Daoy (cell line): ENCODE measurements around the gene P2RY14. TPM values are rescaled to one million over a fixed set of nuclear protein-coding genes. Genes with fewer than 3 reads are reported as not detected.

Experiments
- DNase-seq: peaks from one replicate; pipeline ENCODE4 v3.0.0-alpha.2; 2015; ENCODE audit warnings: low read depth
- total RNA-seq: library from RNA; depleted of rRNA; stranded (reverse); fragments of >200 nt; shearing (Covaris generic); gene quantifications from 2 replicates; pipeline ENCODE4 v1.2.3, GENCODE V29; 2014

Gene P2RY14
- total RNA-seq, 1 experiment from 2014 or later = not detected

DNA sequence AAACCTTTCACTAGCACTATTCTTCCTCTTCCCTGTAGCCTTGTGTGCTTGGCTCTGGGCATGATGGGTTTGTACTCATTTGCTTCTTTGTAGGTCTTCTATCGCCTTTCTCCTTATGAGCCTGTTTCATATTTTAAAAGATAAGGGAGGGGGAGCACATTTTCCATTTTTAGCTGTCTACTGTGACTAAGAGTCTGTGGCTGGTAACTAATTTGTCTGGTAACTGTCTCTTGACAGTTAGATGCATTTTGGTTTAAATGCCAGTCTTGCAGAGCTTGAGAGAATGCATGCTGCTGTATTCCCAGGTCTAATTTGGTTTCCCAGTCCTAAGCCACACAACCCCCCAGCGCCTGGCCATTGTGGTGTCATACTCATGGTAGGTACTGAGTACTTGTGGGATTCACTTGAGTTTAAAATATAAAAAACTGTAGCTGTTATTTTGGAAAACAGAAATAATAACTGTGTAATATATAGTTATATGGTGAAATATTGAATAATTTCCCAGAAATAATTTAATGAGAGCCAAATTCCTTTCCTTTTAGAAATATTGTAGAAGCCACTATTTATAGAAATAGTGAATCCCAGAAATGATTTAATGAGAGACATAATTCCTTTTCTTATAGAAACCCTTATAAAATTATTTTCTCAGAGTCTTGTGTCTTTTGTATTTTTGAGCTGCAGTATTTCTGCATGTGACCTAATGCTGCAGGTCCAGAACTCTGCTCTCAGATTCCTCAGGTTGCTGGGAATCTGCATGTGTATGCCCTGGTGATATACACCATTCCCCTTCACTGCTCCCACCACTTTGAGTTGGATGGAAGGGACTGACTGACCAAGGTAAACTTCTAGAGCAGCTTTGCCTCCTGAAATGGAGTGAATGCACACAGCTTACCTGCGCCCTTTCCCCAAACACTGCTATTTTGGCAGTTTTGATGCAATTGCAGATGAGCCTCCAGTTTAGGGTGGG, 61.4 kb downstream of the P2RY14 start:
- DNase-seq = peak; percentile 72

GRCh38 chr3:151214459-151214858, 63.9 kb downstream of the P2RY14 start:
- DNase-seq = no peak

GRCh38 chr3:151213881-151214280, 64.5 kb downstream of the P2RY14 start:
- no peak for DNase-seq

- no peak for DNase-seq
Measured at GRCh38 chr3:151213151-151213550, 65.2 kb downstream of the P2RY14 start.

GRCh38 chr3:151210676-151211381, 67.5 kb downstream of the P2RY14 start:
- no peak for DNase-seq

DNA sequence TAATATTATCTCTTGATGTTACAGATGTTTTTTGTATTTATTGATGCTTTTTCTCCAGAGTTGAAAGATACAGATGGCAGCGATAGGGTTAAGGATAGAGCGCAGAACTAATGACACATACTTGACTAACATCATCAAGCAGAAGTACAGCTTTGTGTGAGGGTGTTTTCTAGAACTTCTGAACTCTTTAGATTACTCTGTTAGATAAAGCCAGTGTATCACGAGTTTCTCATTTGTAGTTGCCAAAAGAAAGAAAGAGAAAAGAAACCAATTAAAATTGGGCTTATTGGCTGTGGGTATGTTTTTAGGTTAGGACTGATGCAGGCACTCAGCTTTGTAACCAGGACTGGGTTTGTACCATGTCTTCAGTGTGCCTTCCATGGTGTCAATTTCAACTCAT, 68.7 kb downstream of the P2RY14 start:
- DNase-seq = no peak

GRCh38 chr3:151206201-151206600, 72.1 kb downstream of the P2RY14 start:
- no peak for DNase-seq

GRCh38 chr3:151205482-151205881, 72.9 kb downstream of the P2RY14 start:
- no peak for DNase-seq

DNA sequence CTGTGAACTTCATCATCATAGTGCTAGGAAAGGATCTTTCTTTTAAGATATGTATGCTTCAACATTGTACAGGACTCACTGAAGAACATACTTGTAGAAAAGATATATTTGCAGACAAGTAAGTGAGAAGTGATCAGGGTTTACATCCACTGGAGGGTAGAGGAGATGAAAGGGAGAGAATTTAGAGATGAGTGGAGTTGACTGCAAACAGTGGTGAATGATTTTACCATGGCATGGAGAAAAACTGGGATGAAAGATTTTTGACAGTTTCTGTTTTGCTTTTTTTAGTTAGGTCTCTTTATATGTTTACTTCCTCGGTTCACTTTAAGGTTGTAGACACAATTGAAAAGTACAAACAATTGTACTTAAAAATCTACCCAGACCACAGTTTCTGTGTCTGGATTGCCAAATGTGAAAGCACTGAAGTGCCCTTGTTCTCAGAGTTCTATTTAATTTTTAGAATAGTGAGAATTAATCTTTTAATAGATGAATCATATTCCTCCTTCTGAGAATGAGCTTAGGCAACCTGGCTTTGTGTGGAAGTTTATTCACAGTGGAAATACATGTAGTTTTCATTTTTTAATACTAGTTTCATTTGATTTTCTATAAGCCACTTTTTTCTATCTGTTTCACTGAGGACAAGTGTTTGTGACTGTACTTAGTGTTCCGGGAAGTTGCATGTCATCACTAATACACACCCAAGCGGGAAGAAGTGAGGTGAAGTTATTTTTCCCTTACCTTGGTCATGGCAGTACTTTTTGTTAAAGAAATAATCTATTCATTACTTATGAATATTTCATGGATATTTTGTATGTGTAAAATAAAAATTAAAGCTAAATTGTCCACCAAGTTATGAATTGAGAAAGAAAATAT, 73.6 kb downstream of the P2RY14 start:
- DNase-seq = no peak

DNA sequence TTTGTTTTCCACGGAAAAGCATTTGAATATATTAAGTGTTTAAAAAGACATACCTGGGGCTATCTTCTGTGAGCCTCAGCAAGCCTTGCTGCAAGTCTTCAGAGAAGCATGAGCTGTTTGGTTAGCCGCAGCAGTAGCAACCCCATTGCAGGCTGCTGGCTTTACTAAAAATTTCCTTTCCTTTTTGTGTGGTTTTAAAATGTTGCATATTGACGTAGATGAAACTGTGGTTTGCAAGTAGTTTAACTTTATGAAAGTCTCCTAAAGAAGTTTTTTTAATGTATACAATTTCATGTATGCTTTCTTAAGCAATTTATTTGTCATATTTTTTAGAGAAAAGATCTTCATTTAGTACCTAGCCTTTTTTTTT, 75.3 kb downstream of the P2RY14 start, which contains the start of gene GPR171:
Gene GPR171, minus strand, starts transcription at position 166 of the 370 bp plus-strand sequence. CDS start 3,830 bp downstream, outside the sequence.
- DNase-seq = no peak

DNA sequence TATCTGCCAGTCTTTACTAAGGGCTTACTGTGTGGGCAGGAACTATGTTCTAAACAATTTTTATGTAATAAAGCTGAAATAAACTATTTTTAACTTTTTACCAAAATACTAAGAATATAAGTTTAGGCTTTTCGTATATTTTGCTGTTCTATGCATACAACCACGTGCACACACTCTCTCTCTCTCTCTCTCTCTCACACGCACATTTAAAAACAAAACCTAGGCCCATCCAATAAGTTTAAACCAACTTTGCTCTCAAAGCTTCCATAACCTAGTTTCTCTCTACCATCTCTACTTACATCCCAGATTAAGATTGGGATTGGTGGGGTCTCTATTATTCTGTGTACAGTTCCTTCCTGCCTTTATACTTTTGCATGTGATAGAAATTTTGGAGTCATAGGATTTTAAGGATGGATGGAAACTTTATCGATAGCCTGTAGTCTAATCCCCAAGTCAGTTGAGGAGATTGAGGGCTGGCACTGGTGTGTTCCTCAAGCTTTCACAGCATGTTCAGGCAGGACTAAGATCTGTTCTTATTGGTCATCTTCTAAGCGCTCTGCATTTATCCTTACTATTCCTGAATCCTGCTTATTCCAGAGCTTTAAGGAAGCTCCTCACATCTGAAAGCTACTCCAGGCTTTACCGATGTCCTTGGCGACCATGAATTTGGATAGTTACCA, 77.2 kb downstream of the P2RY14 start:
- DNase-seq = no peak

- no peak for DNase-seq
Measured at GRCh38 chr3:151200586-151200985, 77.8 kb downstream of the P2RY14 start.

DNA sequence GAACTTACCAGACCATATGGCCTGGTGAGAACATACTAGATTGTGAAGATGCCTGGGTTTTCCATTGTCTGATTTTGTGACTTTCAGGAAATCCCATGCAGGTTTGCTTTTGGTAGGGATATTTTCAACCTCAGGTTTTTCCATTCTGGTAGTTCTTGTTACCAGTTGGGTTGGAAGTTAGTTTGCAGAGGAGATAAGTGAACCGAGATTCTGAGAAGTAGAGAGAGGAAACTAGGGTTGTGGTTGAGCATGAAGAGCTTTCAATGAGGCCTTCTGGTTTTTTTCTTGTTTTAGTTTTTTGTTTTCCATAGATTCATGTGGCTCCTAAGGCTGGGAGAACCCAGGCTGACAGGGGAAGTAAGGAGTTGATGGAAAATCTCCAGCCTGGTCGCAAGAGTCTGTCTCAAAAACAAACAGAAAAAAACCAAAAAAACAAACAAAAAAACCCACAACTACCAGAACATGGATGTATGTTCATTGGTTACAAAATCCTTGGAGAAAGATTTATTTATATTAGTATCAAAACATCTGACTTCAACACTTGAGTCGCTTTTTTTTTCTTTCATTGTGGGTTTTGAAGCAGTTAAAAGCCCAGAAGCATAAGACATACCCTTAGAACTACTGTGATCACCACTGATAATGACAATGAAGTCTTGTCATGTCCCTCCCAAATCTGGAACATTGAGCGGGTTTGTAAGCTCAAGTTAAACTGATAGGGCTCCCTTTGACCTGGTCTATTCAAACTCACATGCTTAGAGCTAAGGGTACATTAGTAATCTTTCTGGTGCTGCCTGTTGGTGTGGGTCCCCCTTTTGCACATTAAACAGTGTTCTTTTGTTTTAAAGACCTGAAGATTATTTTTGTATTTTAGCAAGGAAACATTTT, 78.5 kb downstream of the P2RY14 start:
- no peak for DNase-seq

DNA sequence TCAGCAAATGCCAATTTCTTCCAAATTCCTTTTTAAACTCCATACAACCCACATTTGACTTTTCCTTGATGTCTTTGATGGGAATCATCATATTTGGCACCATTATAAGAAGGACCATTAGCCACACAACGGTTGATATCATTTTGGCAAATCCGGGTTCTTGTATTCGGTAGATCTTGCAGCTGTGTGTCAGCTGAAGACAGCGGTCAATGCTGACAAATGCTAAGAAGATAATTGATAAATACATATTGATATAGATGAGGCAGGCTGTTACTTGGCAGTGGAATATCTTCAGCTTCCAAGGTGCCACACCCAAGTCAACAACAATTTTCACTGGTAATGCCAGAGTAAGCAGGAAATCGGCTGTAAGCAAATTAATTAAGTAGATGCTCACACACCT, 79.5 kb downstream of the P2RY14 start:
- no peak for DNase-seq

DNA sequence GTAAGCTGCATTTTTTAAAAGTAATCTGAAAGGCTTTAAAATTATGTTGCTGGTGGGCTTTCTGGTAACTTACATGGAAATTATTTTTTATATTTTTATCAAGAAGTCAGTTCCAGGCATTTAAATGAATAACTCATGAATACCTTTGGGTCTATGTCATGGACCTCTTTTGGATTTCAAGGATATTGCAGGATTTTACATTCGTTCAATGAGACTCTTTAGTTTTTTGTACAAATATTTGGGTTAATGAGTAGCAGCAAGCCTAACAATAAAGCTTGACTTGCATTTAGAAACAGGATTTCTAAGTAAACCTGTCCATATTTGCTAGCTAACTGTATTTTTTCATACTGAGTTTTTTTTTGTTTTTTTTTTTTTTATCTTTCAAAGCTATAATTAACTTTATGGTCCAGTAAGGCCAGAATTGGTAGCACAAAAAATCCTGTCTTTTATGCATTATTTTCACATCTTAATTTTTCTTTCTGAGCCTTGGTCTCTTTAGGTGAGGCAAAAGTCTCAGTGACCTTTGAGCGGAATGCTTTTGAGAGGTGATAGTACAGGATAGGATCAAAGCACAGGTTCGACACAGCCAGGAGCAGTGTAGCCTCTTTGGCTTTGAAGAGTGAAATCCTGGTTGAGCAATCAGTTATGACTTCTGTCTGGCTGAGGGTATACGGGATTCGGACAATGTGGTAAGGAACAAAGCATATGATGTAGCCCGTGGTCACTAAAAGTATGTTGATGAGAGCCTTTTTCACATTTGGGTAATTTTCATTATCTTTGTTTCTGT, 80.2 kb downstream of the P2RY14 start:
- DNase-seq = no peak

- no peak for DNase-seq
Measured at GRCh38 chr3:151197228-151197627, 81.1 kb downstream of the P2RY14 start.

GRCh38 chr3:151196434-151196833, 81.9 kb downstream of the P2RY14 start:
- no peak for DNase-seq

DNA sequence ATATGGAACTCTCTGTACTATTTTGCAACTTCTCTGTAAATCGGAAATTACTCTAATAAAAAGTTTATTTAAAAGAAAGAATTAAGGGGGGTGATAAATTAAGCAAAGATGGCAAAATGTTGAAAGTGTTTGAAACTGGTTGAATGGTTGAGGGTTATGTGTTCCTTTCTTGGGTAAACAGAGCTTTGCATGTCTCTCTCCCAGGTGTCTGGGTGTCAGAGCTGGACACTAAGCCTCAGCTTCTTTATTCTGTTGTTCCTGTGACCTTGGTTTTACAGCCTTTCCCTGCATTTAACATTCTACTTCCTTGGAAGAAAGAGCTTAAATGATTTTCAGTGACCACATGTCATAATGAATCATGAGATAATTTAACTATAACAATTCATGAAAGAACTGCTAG, 82.5 kb downstream of the P2RY14 start:
- no peak for DNase-seq

DNA sequence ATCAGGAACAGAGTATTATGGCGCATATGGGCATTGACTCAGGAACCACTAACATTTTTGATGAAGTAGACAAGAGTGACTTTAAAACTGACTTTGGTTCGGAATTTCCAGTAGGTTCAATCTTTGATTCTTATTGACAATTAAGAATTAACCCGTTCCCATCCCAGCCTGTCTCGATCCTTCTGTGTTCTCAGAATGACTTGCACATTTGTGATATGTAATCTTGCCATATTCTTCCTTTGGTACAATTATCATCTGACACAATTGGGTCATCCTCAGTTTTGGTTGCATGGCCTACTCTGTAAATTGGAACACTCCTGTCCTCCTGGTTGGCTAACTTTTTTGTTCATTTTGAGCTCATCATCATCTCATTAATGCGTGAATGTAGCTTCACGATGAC, 85.8 kb downstream of the P2RY14 start:
- no peak for DNase-seq
